HEK293T (cell line): ENCODE measurements around the gene PPP2R5C.

ENCODE experiments used
- ARNT ChIP-seq: fragments of 450-650 bp; IDR thresholded peaks from 2 replicates; pipeline ENCODE4 v1.6.1; 2017; ENCODE audit warnings: mild to moderate bottlenecking
- BHLHE40 ChIP-seq: fragments of 450-650 bp; IDR thresholded peaks from 2 replicates; pipeline ENCODE4 v1.6.1; 2016; ENCODE audit warnings: mild to moderate bottlenecking, moderate library complexity, borderline replicate concordance
- CTBP1 ChIP-seq: fragments of 450-650 bp; IDR thresholded peaks from 2 replicates; pipeline ENCODE4 v1.6.1; 2016; ENCODE audit warnings: borderline replicate concordance
- FOXA1 ChIP-seq: fragments of 450-650 bp; IDR thresholded peaks from 2 replicates; pipeline ENCODE4 v1.6.1; 2016; ENCODE audit warnings: mild to moderate bottlenecking
- FOXM1 ChIP-seq: fragments of 450-650 bp; IDR thresholded peaks from 2 replicates; pipeline ENCODE4 v1.6.1; 2017; ENCODE audit warnings: mild to moderate bottlenecking, borderline replicate concordance
- HDGF ChIP-seq: fragments of 450-650 bp; IDR thresholded peaks from 2 replicates; pipeline ENCODE4 v1.6.1; 2017; ENCODE audit warnings: antibody characterized with exemption, borderline replicate concordance
- L3MBTL2 ChIP-seq: fragments of 450-650 bp; conservative IDR thresholded peaks from 2 replicates; pipeline ENCODE4 v1.6.1; 2016; ENCODE audit warnings: mild to moderate bottlenecking
- NFRKB ChIP-seq: fragments of 450-650 bp; IDR thresholded peaks from 2 replicates; pipeline ENCODE4 v1.6.1; 2016; ENCODE audit warnings: mild to moderate bottlenecking, moderate library complexity
- SP1 ChIP-seq: fragments of 450-650 bp; IDR thresholded peaks from 2 replicates; pipeline ENCODE4 v1.6.1; 2017
- SUZ12 ChIP-seq: fragments of 450-650 bp; IDR thresholded peaks from 2 replicates; pipeline ENCODE4 v1.6.1; 2016; ENCODE audit warnings: mild to moderate bottlenecking
- TARDBP ChIP-seq: fragments of 450-650 bp; IDR thresholded peaks from 2 replicates; pipeline ENCODE4 v1.6.1; 2016
- TF ChIP-seq, protein P1 (sequence below): fragments of 450-650 bp; IDR thresholded peaks from 2 replicates; pipeline ENCODE4 v1.6.1; 2016

DNA sequence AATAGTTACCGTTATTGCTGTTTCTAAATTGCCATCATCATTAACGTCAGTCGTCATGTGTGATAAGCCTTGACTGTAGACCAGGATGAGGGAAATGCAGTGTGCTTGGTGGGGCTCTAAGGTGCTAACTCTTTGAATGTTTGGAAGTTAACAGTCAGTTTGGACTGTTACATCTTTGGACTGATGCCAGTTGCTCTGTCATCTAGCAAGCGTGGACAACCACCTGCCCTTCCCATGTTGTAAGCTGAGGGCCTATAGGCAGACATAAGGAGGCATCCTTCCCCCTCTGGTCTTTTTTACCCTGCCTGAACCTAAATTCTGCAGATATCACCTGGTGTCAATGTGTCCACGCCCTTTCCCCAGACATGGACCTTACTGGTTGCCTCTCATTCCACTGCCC lies 94.4 kb downstream of the PPP2R5C start:
- TF ChIP-seq FOXM1 (no peak), TARDBP (no peak), HDGF (no peak), BHLHE40 (no peak), SP1 (no peak), SUZ12 (no peak), CTBP1 (no peak), ARNT (no peak), FOXA1 (no peak), NFRKB (no peak), L3MBTL2 (no peak)
- TF ChIP-seq, protein P1, sequence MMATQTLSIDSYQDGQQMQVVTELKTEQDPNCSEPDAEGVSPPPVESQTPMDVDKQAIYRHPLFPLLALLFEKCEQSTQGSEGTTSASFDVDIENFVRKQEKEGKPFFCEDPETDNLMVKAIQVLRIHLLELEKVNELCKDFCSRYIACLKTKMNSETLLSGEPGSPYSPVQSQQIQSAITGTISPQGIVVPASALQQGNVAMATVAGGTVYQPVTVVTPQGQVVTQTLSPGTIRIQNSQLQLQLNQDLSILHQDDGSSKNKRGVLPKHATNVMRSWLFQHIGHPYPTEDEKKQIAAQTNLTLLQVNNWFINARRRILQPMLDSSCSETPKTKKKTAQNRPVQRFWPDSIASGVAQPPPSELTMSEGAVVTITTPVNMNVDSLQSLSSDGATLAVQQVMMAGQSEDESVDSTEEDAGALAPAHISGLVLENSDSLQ = no peak
